ENCODE results near the gene TBX15. TPM values are rescaled to one million over a fixed set of nuclear protein-coding genes. Genes with fewer than 3 reads are reported as not detected.

The TBX15 gene
- total and polyA plus RNA-seq, 3 donors from 2014 or later: 0.63 to 1.5 (median 0.74) TPM

GRCh38 chr1:118878661-118879060 lies 109.5 kb downstream of the TBX15 start:
- Histone ChIP-seq H3K36me3 (ENCODE audit: low read depth, missing control alignments) (no peaks in the 10 kb centered on the region), H3K27me3 (no peaks in the 10 kb centered on the region), H3K4me3 (no peak overlapping the region), H3K9me3 (no peaks in the 10 kb centered on the region), H3K27ac (no peak overlapping the region), H3K4me1 (no peaks in the 10 kb centered on the region)
- WGBS, 2 donors: 67 to 68% methylated on average over 4 of the region's 4 CpGs
- DNase-seq: no peak
- TF ChIP-seq POLR2A (IDR thresholded peaks at IDR 0.05) (no peak), CTCF (IDR thresholded peaks at IDR 0.05) (no peak)
- intact Hi-C loops (cut with DNase I; ENCODE audit: low total_unique reads): no loop called here

- no peaks in the 10 kb centered on the region for H3K36me3 ChIP-seq (ENCODE audit: low read depth, missing control alignments)
- DNase-seq: no peak
- no peaks in the 10 kb centered on the region for H3K9me3 ChIP-seq
- no peaks in the 10 kb centered on the region for H3K4me1 ChIP-seq
- no peak overlapping the region for H3K27ac ChIP-seq
- TF ChIP-seq POLR2A (IDR thresholded peaks at IDR 0.05) (no peak), CTCF (IDR thresholded peaks at IDR 0.05) (no peak)
- WGBS, 2 donors: 73 to 76% methylated on average over 3 of the region's 3 CpGs
- H3K27me3 ChIP-seq: no peaks in the 10 kb centered on the region
- intact Hi-C loops (cut with DNase I; ENCODE audit: low total_unique reads): no loop called here
- no peak overlapping the region for H3K4me3 ChIP-seq
These were observed 110.3 kb downstream of the TBX15 start for GRCh38 chr1:118877668-118878396.

GRCh38 chr1:118871582-118872171 lies 116.5 kb downstream of the TBX15 start:
- WGBS, 2 donors: 65 to 66% methylated on average over 7 of the region's 7 CpGs

GRCh38 chr1:118868387-118868786 lies 119.8 kb downstream of the TBX15 start:
- no peak overlapping the region for H3K27ac ChIP-seq
- no peaks in the 10 kb centered on the region for H3K27me3 ChIP-seq
- 78 to 85% methylated on average over 2 of the region's 2 CpGs for WGBS, 2 donors
- H3K4me1 ChIP-seq: no peaks in the 10 kb centered on the region
- TF ChIP-seq POLR2A (IDR thresholded peaks at IDR 0.05) (no peak), CTCF (IDR thresholded peaks at IDR 0.05) (no peak)
- intact Hi-C loops (cut with DNase I; ENCODE audit: low total_unique reads): no loop called here
- DNase-seq: no peak
- no peaks in the 10 kb centered on the region for H3K36me3 ChIP-seq (ENCODE audit: low read depth, missing control alignments)
- no peaks in the 10 kb centered on the region for H3K9me3 ChIP-seq
- no peak overlapping the region for H3K4me3 ChIP-seq

More at GRCh38 chr1:118871582-118872171, 116.5 kb downstream of the TBX15 start:
- TF ChIP-seq POLR2A (IDR thresholded peaks at IDR 0.05) (no peak), CTCF (IDR thresholded peaks at IDR 0.05) (no peak)
- H3K9me3 ChIP-seq: no peaks in the 10 kb centered on the region
- no peak for DNase-seq
- H3K4me1 ChIP-seq: no peaks in the 10 kb centered on the region
- no peaks in the 10 kb centered on the region for H3K27me3 ChIP-seq
- no peak overlapping the region for H3K27ac ChIP-seq
- intact Hi-C loops (cut with DNase I; ENCODE audit: low total_unique reads): no loop called here
- no peaks in the 10 kb centered on the region for H3K36me3 ChIP-seq (ENCODE audit: low read depth, missing control alignments)
- no peak overlapping the region for H3K4me3 ChIP-seq
